ENCODE measurements around the gene COLEC12.

Gene COLEC12

DNA sequence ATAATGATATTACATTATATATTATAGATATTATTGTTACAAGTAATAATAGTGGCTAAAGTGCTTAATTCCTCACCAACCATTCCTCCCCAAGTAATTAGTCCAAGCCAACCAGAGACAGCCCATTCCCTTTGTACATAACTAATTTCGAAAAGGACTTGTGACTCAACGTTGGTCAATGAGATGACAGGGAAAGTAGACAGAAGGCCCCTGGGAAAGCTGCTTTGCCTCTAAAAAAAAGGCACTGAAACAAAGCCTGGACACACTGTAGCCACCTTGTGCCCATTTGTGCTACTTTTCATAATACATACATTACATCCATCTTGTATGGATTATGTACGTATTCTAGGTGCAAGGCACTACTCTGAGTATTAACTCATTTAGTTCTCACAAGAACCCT is 28.8 kb downstream of the COLEC12 start:
- TF ChIP-seq CTCF (IDR thresholded peaks at IDR 0.05) = no peak

DNA sequence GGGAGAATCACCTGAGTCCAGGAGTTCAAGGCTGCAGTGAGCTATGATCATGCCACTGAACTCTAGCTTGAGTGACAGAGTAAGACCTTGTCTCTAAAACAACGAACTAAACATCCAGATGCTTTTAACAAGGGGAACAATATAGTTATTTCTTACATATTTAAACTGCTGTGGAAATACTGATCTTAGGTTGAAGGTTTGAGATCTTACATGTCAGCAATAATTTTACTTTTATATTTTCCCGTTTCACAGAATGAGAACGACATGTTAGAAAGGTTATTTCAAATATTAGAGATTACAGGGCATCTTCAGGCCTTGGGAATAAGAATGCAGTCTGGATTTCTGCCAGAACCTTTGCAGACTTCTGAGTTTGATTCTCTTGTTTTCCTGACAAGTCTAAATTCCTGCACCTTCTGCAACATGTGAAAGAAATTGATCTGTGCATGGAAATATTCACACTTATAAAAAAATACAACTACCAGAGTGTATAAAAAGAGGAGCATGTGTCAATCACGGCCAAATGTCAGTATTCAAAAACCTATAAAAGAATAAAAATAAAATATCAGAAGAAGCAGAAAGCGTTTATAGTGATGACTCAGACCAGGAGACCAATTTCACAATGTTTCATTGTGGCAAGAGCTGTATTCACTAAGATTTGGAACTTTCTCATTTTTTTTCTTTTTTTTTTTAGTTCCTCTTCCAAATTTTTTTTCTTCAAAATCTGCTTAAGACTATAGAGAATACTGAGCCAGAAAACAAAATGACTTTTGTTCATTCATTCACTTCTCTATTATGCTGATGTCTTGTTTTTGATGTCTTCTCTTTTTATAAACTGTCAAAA is 29.6 kb downstream of the COLEC12 start:
- TF ChIP-seq CTCF (IDR thresholded peaks at IDR 0.05) = no peak

DNA sequence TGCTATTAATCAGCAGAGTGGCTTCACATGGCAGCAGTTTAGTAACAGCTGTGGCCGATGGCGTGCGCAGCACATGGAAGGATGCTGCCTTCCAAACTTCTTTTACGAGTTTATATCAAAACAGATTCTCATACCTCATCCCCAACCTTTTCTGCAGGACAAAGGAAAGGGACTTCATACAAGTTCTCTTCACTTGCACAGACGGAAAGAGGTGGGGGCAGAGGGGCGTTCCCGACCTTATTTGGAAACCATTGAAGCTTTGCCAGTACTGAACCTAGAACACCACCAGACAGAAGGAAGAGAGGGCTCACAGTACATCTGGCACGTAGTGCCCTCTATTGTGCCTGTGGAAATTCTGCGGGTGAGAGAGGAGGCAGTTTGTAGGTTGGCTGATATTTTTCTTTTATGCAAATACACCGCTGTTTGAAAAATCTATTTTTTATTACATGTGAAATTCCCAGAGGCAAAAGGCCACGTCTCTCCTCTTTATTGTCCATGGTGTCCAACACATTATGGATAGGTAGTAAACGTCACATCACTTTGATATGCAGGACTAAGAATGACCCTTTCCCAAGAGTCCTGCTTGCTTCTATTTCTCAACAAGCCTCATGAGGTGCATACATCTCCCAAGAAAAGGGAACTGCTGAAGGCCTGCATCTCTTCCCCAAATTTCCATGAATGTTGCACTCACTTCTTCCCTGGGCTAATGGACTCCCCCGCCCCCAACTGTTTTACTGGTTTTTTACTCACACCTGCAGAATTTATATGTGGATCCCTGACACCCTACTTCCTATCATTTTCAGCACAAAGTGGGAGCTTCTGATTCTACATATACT is 31.3 kb downstream of the COLEC12 start:
- TF ChIP-seq CTCF (IDR thresholded peaks at IDR 0.05) = no peak

DNA sequence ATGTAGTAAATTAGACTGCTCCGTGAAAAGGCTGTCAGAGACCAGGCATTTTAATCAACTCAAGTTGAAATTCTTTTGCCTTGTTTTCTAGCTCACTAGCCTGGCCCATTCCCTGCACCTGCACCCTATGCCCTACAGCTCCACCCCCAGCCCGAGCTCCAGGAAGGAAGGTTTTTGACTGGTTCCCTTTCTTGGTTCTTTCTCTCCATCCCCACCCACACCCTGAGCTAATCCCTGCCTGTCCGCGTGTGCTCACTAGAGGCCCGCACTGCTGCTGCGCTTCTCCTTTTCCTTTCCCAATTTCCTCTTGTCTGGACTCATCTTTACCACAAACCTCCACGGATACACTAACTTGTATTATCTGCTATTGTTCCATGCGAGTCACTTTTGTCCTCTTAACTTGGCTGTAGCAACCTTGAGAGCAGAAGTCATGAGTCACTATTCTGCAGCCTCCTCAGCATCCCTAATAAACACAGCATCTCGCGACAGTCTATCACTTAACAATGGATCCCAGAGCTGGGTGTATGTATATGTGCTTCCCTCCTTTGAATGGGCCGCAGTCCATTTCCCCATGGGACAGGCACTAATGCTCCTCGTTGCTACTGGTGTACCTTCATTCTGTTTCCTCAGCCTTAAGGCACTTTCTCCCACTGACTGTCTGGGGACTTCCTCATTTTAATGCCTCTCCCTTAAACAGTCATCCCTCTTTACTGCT is 36.5 kb downstream of the COLEC12 start:
- TF ChIP-seq CTCF (IDR thresholded peaks at IDR 0.05) = no peak

GRCh38 chr18:463403-463802 is 37.1 kb downstream of the COLEC12 start:
- no peak for TF ChIP-seq CTCF (IDR thresholded peaks at IDR 0.05)

- no peak for TF ChIP-seq CTCF (IDR thresholded peaks at IDR 0.05)
Observed at GRCh38 chr18:461762-462161, 38.7 kb downstream of the COLEC12 start.

- TF ChIP-seq CTCF (IDR thresholded peaks at IDR 0.05) = no peak
Observed at GRCh38 chr18:460791-461190, 39.7 kb downstream of the COLEC12 start.

All from LNCAP (cell line).